SK-N-SH (cell line): Measurements from ENCODE around the gene MOCS3. TPM values are rescaled to one million over a fixed set of nuclear protein-coding genes. Genes with fewer than 3 reads are reported as not detected.
A peak's percentile ranks its signal among the peaks of the same experiment; 100 is the strongest.

ENCODE experiments used
- CTCF ChIA-PET: fragments of 300-600, 350-600 bp; formaldehyde crosslinking; extraction: SDS; loops from one replicate; lab custom pipeline; 2021; lab: Yijun Ruan, JAX
- POLR2A ChIA-PET: fragments of 350-600 bp; sonication (Branson Sonifier 250); formaldehyde crosslinking; extraction: SDS; loops from one replicate; lab custom pipeline; 2020; ENCODE audit warnings: antibody characterized with exemption, inconsistent platforms; lab: Yijun Ruan, JAX
- DNase-seq: peaks from one replicate; pipeline ENCODE4 v3.0.0; 2012
- H2AFZ ChIP-seq: fragments of 200-600 bp; sonication (generic); 2 replicates; pipeline ENCODE4 v1.8.1; 2016; ENCODE audit warnings: antibody characterized with exemption, mild to moderate bottlenecking, low read depth
- H3F3A ChIP-seq: fragments of 200-600 bp; sonication (generic); replicated peaks from 2 replicates; pipeline ENCODE3; 2016; ENCODE audit warnings: antibody characterized with exemption, mild to moderate bottlenecking; ENCODE audit not compliant: insufficient read depth
- H3K27ac ChIP-seq, 2 experiments: fragments of 200-500 bp in 1 of 2; fragments of 200-600 bp in 1 of 2; sonication (Bioruptor generic) in 1 of 2; sonication (generic), shearing (Covaris generic) in 1 of 2; 2 replicates each; pipeline versions ENCODE4 v1.5.1 to v1.6.1; 2014 to 2016; ENCODE audit warnings: low read depth in 2 of 2, inconsistent platforms in 1 of 2, low read length in 1 of 2, mild to moderate bottlenecking in 1 of 2, mixed read lengths in 1 of 2
- H3K27me3 ChIP-seq: fragments of 200-600 bp; sonication (generic), shearing (Covaris generic); 2 replicates; pipeline ENCODE4 v1.6.1; 2016; ENCODE audit warnings: mixed run types; ENCODE audit not compliant: insufficient read depth
- H3K36me3 ChIP-seq, 2 experiments: fragments of 200-500 bp in 1 of 2; fragments of 200-600 bp in 1 of 2; sonication (Bioruptor generic) in 1 of 2; sonication (generic) in 1 of 2; replicated peaks in 1 of 2; 2 replicates each; pipeline versions ENCODE3 to v1.5.1; 2014 to 2016; ENCODE audit warnings: low read length in 1 of 2, mild to moderate bottlenecking in 1 of 2; ENCODE audit not compliant: insufficient read depth in 2 of 2, control insufficient read depth in 1 of 2
- H3K4me1 ChIP-seq, 2 experiments: fragments of 200-500 bp in 1 of 2; fragments of 200-600 bp in 1 of 2; sonication (Bioruptor generic) in 1 of 2; sonication (generic), shearing (Covaris generic) in 1 of 2; 2 replicates each; pipeline versions ENCODE4 v1.5.1 to v1.6.1; 2014 to 2016; ENCODE audit warnings: low read depth in 1 of 2, low read length in 1 of 2, mixed run types in 1 of 2; ENCODE audit not compliant: insufficient read depth in 2 of 2, control insufficient read depth in 1 of 2
- H3K4me2 ChIP-seq: fragments of 200-600 bp; sonication (generic), shearing (Covaris generic); 2 replicates; pipeline ENCODE4 v1.6.1; 2017; ENCODE audit warnings: mixed run types
- H3K4me3 ChIP-seq, 2 experiments: fragments of 200-500 bp in 1 of 2; fragments of 200-600 bp in 1 of 2; sonication (Bioruptor generic) in 1 of 2; sonication (generic), shearing (Covaris generic) in 1 of 2; 2 replicates each; pipeline versions ENCODE4 v1.5.1 to v1.8.1; 2014 to 2016; ENCODE audit warnings: low read depth in 2 of 2, inconsistent platforms in 1 of 2, low read length in 1 of 2, mild to moderate bottlenecking in 1 of 2, mixed read lengths in 1 of 2, moderate library complexity in 1 of 2
- H3K79me2 ChIP-seq: fragments of 200-600 bp; sonication (generic); 2 replicates; pipeline ENCODE4 v1.8.1; 2017; ENCODE audit warnings: mild to moderate bottlenecking; ENCODE audit not compliant: insufficient read depth
- H3K9ac ChIP-seq: fragments of 200-600 bp; sonication (generic); 2 replicates; pipeline ENCODE4 v1.6.1; 2017; ENCODE audit warnings: mixed run types
- H3K9me2 ChIP-seq: fragments of 200-600 bp; sonication (generic); 2 replicates; pipeline ENCODE4 v1.6.1; 2017; ENCODE audit warnings: mixed run types
- H3K9me3 ChIP-seq: fragments of 200-600 bp; sonication (generic); 2 replicates; pipeline ENCODE4 v1.6.1; 2017; ENCODE audit warnings: mixed run types, mild to moderate bottlenecking, moderate library complexity
- H4K20me1 ChIP-seq: fragments of 200-600 bp; sonication (generic); 2 replicates; pipeline ENCODE4 v1.6.1; 2017; ENCODE audit warnings: mild to moderate bottlenecking, mixed run types; ENCODE audit not compliant: insufficient read depth
- CHD2 ChIP-seq: fragments of 150-350 bp; IDR thresholded peaks from 2 replicates; pipeline ENCODE4 v1.6.1; 2018; ENCODE audit warnings: low read length; ENCODE audit not compliant: partially characterized antibody
- ELF1 ChIP-seq: IDR thresholded peaks from 2 replicates; pipeline ENCODE4 v1.4.0; 2012
- EP300 ChIP-seq, 2 experiments: IDR thresholded peaks; 2 replicates each; pipeline versions ENCODE4 v1.4.0 to v1.6.1; 2012; ENCODE audit warnings: borderline replicate concordance in 1 of 2, low read depth in 1 of 2, low read length in 1 of 2
- EZH2phosphoT487 ChIP-seq: fragments of 200-600 bp; sonication (generic); IDR thresholded peaks from 2 replicates; pipeline ENCODE4 v1.6.1; 2017; ENCODE audit warnings: low read depth, mixed run types, mild to moderate bottlenecking, antibody characterized with exemption, moderate library complexity, borderline replicate concordance
- FOSL2 ChIP-seq: IDR thresholded peaks from 2 replicates; pipeline ENCODE4 v1.4.0; 2012; ENCODE audit warnings: low read depth, mild to moderate bottlenecking, moderate library complexity, borderline replicate concordance
- FOXJ3 ChIP-seq: sonication (generic); formaldehyde crosslinking; IDR thresholded peaks from 2 replicates; pipeline ENCODE4 v1.5.1; 2020; ENCODE audit warnings: mild to moderate bottlenecking, missing genetic modification reagents
- GABPA ChIP-seq: IDR thresholded peaks from 2 replicates; pipeline ENCODE4 v1.4.0; 2012; ENCODE audit warnings: low read depth, mild to moderate bottlenecking
- GATA2 ChIP-seq: sonication (generic); formaldehyde crosslinking; IDR thresholded peaks from 2 replicates; pipeline ENCODE4 v1.5.0; 2020; ENCODE audit warnings: mild to moderate bottlenecking, missing genetic modification reagents
- JUND ChIP-seq: IDR thresholded peaks from 2 replicates; pipeline ENCODE4 v1.4.0; 2012
- MEF2A ChIP-seq: IDR thresholded peaks from 2 replicates; pipeline ENCODE4 v1.4.0; 2012; ENCODE audit warnings: low read depth, borderline replicate concordance
- MXI1 ChIP-seq: IDR thresholded peaks from 2 replicates; pipeline ENCODE4 v1.6.1; 2012; ENCODE audit warnings: mild to moderate bottlenecking, low read depth, low read length, improper control_type of control experiment
- NFIC ChIP-seq: IDR thresholded peaks from 2 replicates; pipeline ENCODE4 v1.4.0; 2012; ENCODE audit warnings: borderline replicate concordance
- POLR2AphosphoS5 ChIP-seq: IDR thresholded peaks from 2 replicates; pipeline ENCODE4 v1.6.1; 2012; ENCODE audit warnings: low read depth, low read length
- RAD21 ChIP-seq: IDR thresholded peaks from 2 replicates; pipeline ENCODE4 v1.6.1; 2012; ENCODE audit warnings: mild to moderate bottlenecking, low read length
- RCOR1 ChIP-seq: fragments of 150-350 bp; IDR thresholded peaks from 2 replicates; pipeline ENCODE4 v1.6.1; 2017; ENCODE audit warnings: antibody characterized with exemption, low read length
- RFX5 ChIP-seq: IDR thresholded peaks from 2 replicates; pipeline ENCODE4 v1.6.1; 2012; ENCODE audit warnings: mild to moderate bottlenecking, improper control_type of control experiment, low read length
- RXRA ChIP-seq: IDR thresholded peaks from 2 replicates; pipeline ENCODE4 v1.4.0; 2012; ENCODE audit warnings: low read depth, mild to moderate bottlenecking, borderline replicate concordance
- SIN3A ChIP-seq: IDR thresholded peaks from 2 replicates; pipeline ENCODE4 v1.6.1; 2012; ENCODE audit warnings: low read depth, mild to moderate bottlenecking, low read length, moderate library complexity, borderline replicate concordance
- SMC3 ChIP-seq: IDR thresholded peaks from 2 replicates; pipeline ENCODE4 v1.6.1; 2012; ENCODE audit warnings: low read depth, low read length, improper control_type of control experiment
- TAF1 ChIP-seq: IDR thresholded peaks from 2 replicates; pipeline ENCODE4 v1.6.1; 2012; ENCODE audit warnings: low read depth, mild to moderate bottlenecking, low read length, moderate library complexity, borderline replicate concordance
- TEAD4 ChIP-seq: IDR thresholded peaks from 2 replicates; pipeline ENCODE4 v1.4.0; 2012; ENCODE audit warnings: mild to moderate bottlenecking, borderline replicate concordance; ENCODE audit not compliant: insufficient read depth
- YY1 ChIP-seq: IDR thresholded peaks from 2 replicates; pipeline ENCODE4 v1.4.0; 2012; ENCODE audit warnings: low read depth, mild to moderate bottlenecking
- WGBS: methylation state at CpG from one replicate; pipeline ENCODE4 v1.1.6; 2017; ENCODE audit warnings: low lambda C conversion rate; 5-methylcytosine and 5-hydroxymethylcytosine counted together
- polyA plus RNA-seq, 3 experiments: library from polyadenylated mRNA; depleted of rRNA; stranded (reverse); fragments of >200 nt; gene quantifications; 2 replicates each; pipeline ENCODE4 v1.2.3, GENCODE V29; 2012
- TF ChIP-seq, protein P1 (sequence below): IDR thresholded peaks from 2 replicates; pipeline ENCODE4 v1.4.0; 2012; ENCODE audit warnings: low read depth, borderline replicate concordance
- TF ChIP-seq, protein P2 (sequence below): fragments of 150-350 bp; IDR thresholded peaks from 2 replicates; pipeline ENCODE4 v1.6.1; 2017; ENCODE audit warnings: antibody characterized with exemption, low read length, low read depth, borderline replicate concordance
- TF ChIP-seq, protein P3 (sequence below): IDR thresholded peaks from 2 replicates; pipeline ENCODE4; 2012
- TF ChIP-seq, protein P4 (sequence below): fragments of 200-600 bp; sonication (generic); IDR thresholded peaks from 2 replicates; pipeline ENCODE4 v1.6.1; 2017; ENCODE audit warnings: antibody characterized with exemption, mild to moderate bottlenecking, moderate library complexity

The MOCS3 gene
- polyA plus RNA-seq, 1 of the 3 experiments (the other 2 are of a cell fraction) = 4.0 TPM

DNA sequence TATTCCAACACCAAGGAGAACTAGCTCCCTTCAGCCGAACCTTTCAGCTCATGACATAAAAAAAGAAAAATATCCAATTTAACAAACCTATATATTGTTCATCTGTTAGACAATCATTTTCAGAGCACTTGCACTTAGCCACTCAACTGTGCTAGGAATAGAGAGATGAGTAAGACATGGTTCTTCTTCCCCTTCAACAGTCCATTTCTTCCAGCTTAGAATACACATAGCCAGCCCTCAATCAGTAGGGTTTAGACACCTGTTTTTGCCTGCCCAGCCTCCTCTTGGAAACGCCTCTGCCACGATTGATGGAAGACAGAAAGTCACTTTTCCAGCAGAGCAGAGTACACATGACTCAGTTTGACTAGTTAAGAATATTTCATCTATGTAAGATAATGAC is 49.2 kb upstream of the MOCS3 start (continued):
- TF ChIP-seq POLR2AphosphoS5 = no peak
- no peak for TF ChIP-seq TAF1
- TF ChIP-seq EZH2phosphoT487 = no peak
- no peak for TF ChIP-seq CHD2
- no peak for TF ChIP-seq RFX5
- TF ChIP-seq ELF1 = no peak
- TF ChIP-seq JUND = no peak

DNA sequence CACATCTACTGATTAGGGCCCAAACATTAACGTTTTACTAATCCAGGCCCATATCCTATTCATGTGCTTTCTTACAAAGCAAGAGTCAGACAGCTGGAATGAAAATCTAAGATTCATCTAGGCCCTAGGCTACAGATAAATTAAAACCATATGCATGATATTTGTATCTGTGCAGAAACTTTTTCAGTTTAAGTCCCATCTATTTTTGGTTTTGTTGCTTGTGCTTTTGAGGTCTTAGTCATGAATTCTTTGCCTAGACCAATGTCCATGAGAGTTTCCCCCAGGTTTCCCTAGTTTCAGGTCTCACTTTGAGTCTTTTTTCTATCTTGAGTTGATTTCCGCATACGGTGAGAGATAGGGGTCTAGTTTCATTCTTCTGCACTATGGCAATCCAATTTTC is 47.6 kb upstream of the MOCS3 start:
- Histone ChIP-seq H3F3A (peaks cover 63% of the 10 kb centered on the region), H3K4me1 (peaks cover 44 to 53% of the 10 kb centered on the region in 2 experiments), H3K9ac (no peak overlapping the region), H3K79me2 (peaks cover 97% of the 10 kb centered on the region), H3K4me3 (no peak overlapping the region; a peak in 1 of 4 replicates), H3K27ac (peak overlapping the region; percentile 73 to 85), H3K27me3 (no peaks in the 10 kb centered on the region), H3K4me2 (peak overlapping the region; percentile 65), H2AFZ (no peak overlapping the region), H3K36me3 (peaks cover 10 to 20% of the 10 kb centered on the region in 2 experiments), H3K9me2 (no peaks in the 10 kb centered on the region), H3K9me3 (no peaks in the 10 kb centered on the region), H4K20me1 (peaks cover 100% of the 10 kb centered on the region)
- 26% methylated on average over 3 of the region's 3 CpGs for WGBS
- POLR2A ChIA-PET = no interaction called here
- CTCF ChIA-PET = interaction anchor here (0.7 to 11.5 kb wide), 7 partner anchors 8 to 458 kb away, joined by 3 to 137 read pairs (median 5); partner anchors contain the start of genes ADNP and BCAS4
- DNase-seq = peak; percentile 35
- TF ChIP-seq POLR2AphosphoS5 (peak; percentile 41; the same call in 1 of the 2 replicates), EP300 (IDR thresholded peaks at IDR 0.05; ENCODE audit: borderline replicate concordance in 1 of 2, low read depth in 1 of 2, low read length in 1 of 2) (peak; percentile 30 to 70; a peak in 3 of 4 replicates), RAD21 (no peak), EZH2phosphoT487 (no peak), YY1 (no peak), MXI1 (peak; percentile 40; the same call in 1 of the 2 replicates), SIN3A (no peak), NFIC (peak; percentile 43; the same call in 1 of the 2 replicates), TAF1 (no peak), JUND (peak; percentile 21; the same call in 1 of the 2 replicates), ELF1 (no peak), FOXJ3 (CRISPR knock-in tag) (no peak), RXRA (no peak), GABPA (no peak), FOSL2 (peak; percentile 51; the same call in 1 of the 2 replicates), SMC3 (no peak), MEF2A (peak; percentile 87), RCOR1 (peak; percentile 60; the same call in 1 of the 2 replicates), GATA2 (CRISPR knock-in tag) (peak; percentile 46; the same call in 1 of the 2 replicates), TEAD4 (0 out of 2 replicates have a peak, but pooled peaks have one; percentile 15), CHD2 (no peak)
- TF ChIP-seq, protein P1, sequence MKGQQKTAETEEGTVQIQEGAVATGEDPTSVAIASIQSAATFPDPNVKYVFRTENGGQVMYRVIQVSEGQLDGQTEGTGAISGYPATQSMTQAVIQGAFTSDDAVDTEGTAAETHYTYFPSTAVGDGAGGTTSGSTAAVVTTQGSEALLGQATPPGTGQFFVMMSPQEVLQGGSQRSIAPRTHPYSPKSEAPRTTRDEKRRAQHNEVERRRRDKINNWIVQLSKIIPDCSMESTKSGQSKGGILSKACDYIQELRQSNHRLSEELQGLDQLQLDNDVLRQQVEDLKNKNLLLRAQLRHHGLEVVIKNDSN = no peak
- TF ChIP-seq, protein P2, sequence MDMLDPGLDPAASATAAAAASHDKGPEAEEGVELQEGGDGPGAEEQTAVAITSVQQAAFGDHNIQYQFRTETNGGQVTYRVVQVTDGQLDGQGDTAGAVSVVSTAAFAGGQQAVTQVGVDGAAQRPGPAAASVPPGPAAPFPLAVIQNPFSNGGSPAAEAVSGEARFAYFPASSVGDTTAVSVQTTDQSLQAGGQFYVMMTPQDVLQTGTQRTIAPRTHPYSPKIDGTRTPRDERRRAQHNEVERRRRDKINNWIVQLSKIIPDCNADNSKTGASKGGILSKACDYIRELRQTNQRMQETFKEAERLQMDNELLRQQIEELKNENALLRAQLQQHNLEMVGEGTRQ = no peak
- TF ChIP-seq, protein P3, sequence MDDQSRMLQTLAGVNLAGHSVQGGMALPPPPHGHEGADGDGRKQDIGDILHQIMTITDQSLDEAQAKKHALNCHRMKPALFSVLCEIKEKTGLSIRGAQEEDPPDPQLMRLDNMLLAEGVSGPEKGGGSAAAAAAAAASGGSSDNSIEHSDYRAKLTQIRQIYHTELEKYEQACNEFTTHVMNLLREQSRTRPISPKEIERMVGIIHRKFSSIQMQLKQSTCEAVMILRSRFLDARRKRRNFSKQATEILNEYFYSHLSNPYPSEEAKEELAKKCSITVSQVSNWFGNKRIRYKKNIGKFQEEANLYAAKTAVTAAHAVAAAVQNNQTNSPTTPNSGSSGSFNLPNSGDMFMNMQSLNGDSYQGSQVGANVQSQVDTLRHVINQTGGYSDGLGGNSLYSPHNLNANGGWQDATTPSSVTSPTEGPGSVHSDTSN = peak; percentile 29; the same call in 1 of the 2 replicates
- TF ChIP-seq, protein P4, sequence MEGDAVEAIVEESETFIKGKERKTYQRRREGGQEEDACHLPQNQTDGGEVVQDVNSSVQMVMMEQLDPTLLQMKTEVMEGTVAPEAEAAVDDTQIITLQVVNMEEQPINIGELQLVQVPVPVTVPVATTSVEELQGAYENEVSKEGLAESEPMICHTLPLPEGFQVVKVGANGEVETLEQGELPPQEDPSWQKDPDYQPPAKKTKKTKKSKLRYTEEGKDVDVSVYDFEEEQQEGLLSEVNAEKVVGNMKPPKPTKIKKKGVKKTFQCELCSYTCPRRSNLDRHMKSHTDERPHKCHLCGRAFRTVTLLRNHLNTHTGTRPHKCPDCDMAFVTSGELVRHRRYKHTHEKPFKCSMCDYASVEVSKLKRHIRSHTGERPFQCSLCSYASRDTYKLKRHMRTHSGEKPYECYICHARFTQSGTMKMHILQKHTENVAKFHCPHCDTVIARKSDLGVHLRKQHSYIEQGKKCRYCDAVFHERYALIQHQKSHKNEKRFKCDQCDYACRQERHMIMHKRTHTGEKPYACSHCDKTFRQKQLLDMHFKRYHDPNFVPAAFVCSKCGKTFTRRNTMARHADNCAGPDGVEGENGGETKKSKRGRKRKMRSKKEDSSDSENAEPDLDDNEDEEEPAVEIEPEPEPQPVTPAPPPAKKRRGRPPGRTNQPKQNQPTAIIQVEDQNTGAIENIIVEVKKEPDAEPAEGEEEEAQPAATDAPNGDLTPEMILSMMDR = no peak
